CD4-positive, alpha-beta T cell treated with Interleukin-17A for 1 hour (primary cell): Measurements from ENCODE around the gene COX19.
"Not testable (repeated sequence)": the region's sequence is repeated elsewhere in the genome, so short reads cannot be mapped to it uniquely, and the experiment has no call there.

Experiments
- DNase-seq: peaks from one replicate; pipeline ENCODE4 v3.0.0-alpha.2; 2020

The COX19 gene

DNA sequence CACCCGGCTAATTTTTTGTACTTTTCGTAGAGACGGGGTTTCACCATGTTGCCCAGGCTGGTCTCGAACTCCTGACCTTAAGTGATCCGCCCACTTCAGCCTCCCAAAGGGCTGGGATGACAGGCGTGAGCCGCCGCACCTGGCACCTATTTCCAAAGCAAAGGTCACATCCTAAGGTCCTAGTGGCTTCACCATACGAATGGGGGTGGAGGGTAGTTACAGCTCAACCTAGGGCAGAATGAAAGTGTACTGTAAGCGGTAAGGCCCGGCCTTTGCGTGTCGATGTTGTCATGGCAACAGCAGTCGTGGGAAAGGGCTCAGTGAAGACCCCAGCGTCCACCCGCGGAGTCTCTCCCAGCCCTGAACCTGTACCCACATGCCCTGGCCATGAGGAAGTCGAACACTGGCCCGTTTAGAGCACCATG is 1.6 kb upstream of the COX19 start:
- DNase-seq, result no peak

DNA sequence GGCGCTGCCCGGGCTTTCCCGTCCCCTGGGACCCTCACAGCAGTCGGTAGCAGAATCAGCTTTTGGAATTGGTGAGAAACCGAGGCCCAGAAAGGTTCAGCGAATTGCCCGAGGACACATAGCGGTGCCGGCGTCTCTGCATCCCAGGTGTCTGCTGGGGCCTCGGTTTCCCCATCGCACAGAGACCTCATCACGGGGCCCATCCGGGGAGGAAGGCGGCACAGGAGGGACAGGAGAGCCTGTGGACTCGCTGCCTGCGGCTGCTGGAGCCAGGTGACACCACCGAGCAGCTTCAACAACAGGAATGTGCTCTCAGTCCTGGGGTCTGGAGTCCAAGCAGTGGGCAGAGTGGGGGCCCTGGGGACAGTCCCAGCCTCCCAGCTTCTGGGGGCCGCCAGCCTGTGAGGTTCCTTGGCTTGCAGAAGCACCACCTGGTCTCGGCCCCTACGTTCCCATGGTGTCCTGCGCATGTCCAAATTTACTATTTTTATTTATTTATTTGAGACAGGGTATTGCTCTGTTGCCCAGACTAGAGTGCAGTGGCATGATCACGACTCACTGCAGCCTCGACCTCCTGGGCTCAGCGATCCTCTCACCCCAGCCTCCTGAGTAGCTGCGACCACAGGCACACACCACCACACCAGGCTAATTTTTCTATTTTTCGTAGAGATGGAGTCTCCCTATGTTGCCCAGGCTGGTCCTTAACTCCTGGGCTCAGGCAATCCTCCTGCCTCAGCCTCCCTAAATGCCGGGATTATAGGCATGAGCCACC is 539 bp upstream of the COX19 start:
- no peak for DNase-seq

DNA sequence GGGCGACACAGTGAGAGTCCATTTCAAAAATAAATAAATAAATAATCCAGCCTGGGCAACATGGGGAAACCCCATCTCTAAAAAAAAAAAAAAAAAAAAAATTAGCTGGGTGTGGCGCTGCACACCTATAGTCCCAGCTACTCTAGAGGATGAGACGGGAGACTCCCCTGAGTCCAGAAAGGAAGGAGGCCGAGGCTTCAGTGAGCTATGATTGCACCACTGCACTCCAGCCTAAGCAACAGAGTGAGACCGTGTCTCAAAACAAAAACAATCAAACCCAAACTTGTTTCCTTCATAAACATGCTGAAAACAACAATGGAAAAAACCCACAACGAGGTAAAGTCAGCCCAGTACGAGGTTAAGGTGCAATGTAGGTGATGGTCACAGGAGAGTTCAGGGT is 1.2 kb downstream of the COX19 start:
- peak; percentile 33 for DNase-seq

DNA sequence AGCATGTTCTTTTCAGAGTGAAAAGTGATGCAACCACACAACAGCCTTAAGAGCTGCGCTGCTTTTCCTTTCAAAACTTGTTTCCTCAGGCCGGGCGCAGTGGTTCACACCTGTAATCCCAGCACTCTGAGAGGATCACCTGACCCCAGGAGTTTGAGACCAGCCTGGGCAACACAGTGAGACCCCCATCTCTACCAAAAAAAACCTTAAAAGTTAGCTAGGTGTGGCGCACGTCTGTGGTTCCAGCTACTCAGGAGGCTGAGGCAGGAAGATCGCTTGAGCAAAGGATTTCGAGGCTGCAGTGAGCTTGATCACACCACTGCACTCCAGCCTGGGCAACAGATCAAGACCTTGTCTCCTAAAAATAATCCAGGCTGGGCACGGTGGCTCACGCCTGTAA is 2.0 kb downstream of the COX19 start:
- DNase-seq, result no peak

DNA sequence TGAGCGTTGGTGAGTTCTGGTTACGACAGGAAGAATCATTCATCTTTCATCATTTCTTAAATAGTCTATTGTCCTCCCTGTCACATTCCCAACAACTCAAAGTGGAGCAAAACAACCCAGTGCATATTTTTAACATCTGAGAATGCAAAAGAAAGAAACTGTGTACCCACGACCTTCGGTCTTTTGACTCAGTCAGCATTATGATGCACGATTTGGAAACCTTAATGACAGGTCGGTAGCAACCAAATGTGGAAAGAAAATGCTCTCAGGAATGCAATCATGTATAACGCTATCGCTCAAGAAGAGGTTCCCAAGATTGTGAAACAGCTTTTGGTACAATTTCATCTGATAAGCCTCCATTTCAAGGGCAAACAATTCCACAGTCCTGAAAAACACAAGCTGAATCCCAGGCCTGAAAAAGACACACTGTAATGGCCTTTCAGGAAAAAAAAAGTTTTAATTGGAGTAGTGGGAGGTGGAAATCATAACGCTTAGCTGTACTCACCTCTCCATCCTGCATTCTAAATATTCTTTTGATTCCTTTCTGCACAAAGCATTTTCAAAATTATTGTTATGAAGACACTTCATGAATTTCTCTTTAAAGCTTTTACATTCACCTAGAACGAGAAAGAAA is 2.6 kb downstream of the COX19 start:
- DNase-seq, result no peak

DNA sequence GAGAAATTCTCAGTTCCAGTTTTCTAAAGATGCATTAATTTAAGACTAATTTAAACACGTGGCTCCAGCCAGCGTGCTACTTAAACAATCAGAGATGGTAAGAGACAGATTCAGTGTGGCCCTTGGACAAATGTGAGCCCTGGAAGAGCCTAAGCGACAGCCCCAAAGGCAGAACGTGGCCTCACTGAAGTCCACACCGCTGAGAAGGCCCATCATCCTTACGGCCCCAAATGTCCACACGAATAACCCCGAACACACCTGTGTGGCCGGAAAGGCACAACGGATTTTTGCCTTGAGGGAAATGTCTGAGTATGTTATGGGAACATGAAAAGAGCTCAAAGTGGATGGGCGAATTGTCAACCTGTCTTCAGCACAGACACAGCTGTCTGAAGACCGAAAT is 3.2 kb downstream of the COX19 start:
- no peak for DNase-seq

DNA sequence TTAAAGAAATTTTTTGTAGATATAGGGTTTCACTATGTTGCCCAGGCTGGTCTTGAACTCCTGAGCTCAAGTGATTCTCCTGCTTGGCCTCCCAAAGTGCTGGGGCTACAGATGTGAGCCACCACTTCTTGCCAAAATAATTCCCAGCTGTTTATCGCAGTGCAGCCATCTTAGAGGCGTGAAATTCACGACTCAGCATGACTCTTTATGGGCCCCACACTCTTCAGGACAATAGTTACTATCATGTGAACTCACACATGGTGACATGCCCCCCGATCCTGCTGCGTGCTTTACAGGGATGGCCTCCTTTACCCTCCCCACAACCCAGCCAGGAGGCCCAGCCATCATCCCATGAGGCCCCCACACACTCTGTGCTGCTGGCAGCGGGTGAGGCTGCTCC is 4.6 kb downstream of the COX19 start:
- DNase-seq, result no peak

DNA sequence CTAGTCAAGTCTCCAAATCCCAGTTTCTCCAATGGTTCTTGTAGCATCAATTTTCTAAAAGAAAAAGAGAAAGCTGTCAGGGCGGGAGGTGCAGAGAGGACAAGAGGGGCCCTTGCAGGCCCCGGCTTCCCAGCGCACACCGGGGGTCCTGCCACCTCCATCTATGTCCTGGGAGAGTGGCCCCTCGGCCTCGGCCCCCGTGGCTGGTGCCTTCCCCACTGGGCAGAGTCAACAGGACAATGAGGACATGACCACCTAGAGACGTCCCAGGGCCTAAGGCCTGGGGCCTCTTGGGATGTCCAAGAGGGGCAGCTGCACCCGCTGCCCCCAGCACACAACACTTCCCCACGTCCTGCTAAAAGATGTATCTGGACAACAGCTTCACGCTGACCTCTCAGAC is 5.9 kb downstream of the COX19 start:
- DNase-seq, result no peak

DNA sequence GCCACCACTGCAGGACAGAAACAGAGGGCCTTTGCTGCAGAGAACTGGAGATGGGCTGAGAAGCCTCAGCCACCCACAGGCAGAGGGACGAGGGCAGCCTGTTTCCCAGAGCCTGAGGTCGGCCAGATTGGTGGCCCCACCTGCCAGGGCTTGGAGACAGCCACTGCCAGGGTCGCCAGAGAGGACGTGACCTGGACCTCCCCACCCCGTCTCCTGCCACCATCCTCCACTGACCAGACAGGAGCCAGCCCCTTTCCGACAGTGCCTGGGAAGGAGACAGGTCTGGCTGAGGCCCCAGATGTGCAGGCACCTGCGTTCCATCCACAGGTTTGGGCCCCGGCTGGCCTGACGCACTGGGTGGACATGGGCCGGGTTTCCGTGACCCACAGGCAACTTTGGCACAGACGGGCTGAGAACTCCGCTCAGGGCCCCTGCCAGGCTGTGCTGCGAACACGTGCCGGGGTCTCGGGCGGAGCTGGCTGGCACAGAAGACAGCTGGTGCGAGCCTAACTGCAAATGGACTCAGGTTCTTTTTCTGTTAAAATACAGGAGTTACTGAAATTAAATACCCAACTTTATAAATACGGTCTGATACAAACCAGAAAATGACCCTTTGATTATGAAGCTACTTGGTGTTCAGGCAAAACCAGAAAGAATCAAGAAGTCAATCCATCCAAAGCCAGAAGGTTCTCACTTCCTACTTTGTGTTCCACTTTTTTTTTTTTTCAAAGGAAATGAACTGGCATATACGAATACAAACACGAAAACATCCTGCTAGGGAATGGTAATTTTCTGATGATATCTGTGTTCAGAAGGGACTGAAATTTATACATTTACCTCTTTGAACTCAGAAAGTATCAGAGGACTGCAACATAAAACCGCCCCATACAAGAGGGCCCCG is 6.9 kb downstream of the COX19 start:
- DNase-seq, result no peak

DNA sequence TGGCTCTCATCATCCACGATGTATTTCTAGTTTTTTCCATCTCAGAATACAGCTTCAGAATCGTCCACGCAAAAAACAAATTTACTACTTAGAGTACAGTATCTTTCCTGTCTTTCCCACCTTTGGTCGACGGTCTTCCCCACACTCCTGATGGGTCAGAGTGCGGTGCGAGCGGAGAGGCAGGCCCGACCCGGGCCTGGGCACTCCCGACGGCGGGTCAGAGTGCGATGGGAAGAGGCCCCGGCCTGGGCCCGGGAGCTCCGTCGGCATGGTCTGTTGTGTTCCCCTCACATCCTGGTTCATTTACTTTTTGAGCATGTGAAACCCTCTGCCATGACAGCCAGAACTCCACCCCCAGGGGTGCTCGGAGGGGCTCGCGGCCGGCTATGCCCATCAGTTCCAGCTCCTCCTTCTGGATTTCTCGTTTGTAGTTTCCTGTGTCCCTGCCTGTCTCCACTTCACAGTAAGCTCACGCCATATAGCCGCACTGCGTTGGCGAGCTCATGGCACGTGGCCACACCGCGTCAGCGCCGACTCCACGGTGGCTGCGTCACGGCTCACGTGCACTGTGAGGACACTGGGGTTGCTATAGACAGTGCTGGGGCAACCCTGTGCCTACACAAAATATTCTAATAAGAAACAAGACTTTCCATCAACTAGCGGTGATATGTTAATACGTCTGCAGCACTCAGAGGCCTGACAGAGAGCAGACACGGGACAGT is 7.8 kb downstream of the COX19 start:
- DNase-seq, result no peak

DNA sequence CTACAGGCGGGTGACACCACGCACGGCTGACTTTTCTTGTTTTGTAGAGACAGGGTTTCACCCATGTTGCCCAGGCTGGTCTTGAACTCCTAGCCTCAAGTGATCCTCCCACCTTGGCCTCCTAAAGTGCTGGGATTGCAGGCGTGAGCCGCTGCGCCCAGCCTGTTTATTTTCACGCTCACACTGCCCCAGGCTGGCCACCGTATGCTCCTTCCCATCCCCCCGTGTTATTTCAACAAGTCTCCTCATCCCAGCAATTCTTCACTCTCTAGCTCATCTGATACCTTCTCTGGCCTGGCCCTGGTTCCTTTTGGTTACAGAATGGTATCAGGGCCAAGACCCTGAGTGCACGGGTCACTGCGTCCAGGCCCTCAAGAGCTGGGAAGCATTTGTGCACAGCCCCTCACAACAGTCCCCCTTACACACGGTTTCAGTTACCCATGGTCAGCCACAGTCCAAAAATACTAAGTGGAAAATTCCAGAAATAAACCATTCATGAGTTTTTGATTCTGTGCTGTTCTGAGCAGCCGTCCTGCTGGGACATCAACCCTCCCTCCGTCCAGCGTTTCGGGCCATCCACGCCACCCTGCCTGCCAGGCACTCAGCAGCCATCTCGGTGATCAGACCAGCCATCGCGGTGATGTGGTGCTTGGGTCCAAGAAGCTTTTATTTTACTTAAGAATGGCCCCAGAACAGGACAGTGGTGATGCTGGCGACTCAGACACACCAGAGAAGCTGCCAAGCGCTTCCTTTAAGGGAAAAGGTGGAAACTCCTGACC is 8.9 kb downstream of the COX19 start:
- no peak for DNase-seq

DNA sequence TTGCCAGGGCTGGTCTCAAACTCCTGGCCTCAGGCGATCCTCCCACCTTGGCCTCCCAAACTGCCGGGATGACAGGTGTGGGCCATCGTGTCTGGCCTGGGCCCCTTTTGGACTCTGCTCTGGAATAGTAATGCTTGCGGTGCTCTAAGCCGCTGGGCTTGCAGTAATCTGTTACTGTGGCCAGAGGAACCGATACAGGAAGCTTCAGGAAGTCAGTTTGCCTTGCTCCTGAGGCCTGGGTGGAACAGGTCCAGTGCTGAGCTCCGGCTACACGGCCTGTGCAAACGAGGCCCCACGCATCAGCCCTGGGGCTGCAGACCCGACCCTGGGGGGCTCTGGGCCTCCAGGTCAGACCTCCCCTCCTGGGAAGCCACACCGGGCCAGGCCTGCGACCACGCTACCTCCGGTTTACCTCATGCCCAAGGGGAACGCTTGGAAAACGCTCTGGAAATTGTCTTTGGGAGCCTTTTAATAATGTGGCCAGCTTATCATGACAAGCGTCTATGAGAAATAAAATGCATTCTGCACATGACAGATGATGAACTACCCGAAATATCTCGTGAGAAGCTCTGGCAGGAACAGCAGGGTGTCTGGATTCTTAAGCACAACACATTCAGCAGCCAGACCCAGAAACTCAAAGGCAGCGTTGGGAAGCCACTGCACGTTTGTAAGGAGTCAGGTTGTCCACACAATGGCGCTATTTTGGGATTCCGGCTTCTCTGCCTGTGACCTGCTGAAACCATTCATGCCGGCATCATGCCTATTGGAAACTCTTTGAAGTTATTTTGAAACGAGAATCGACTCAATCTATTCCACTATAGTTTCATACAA is 10.7 kb downstream of the COX19 start:
- no peak for DNase-seq

DNA sequence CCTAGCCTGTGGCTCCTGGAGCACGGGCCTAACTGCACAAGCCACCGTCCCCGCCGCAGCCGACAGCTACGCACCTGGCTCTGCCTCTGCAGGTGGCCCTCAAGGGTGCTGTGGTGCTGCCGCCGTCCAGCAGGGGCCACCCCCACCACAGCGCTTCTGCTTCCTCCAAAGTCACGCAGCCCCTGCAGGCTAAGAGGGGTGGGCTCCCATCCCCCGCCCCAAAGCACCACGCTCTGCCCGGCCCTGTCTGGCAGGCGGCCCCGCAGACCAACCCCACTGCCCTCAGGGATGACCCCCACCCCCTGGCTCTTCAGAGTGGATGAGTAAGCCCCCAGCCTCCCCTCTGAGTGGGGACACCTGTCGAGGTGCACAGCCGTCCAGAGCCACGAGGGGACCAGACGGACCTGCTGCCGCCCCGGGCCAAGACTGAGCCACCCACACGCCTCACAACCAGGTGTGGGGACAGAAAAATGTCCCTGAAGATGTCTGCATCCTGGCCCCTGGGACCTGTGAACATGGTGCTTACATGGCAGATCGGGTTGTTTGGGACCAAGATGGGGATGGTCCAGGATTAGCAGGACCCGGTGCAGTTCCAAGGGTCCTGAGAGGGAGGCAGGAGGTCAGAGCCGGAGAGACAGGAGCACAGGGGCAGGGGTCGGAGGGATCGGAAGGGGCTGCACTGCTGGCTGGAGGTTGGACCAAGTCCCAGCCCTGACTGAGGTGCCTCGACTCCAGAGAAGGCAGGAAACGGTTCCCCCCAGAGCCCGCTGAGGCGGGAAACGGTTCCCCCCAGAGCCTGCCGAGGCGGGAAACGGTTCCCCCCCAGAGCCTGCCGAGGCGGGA is 11.9 kb downstream of the COX19 start:
- no peak for DNase-seq

DNA sequence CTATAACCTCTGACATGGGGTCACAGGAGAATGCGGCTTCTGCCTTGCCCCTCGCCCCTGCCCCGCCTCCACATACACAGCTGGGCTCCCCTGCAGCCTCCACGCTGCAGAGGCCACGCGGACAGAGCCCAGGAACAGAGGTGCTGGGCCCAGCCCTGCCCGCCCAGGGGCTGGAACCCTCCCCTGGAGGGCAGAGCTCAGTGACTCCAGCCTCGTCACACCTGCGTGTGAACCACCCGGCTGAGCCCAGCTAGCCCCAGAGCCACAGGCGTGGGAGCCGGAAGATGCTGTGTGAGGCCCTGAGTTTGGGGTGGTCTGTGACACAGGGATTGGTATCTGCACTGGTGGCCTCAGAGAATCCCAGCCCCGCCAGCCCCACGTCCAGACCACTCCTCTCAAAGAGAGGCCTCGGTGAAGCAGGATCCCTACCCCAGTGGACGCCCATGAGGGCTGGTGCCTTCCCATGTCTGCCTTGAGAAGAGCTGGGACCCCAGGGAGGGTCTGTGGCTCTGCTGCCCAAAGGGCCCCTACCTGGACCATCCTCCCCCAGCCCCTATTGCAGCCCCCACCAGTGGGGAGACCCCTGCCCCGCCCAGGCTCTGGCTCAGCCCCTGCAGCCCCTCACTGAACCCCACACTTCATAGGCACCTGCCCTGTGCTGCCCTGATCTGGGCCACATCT is 12.8 kb downstream of the COX19 start:
- DNase-seq, result no peak

DNA sequence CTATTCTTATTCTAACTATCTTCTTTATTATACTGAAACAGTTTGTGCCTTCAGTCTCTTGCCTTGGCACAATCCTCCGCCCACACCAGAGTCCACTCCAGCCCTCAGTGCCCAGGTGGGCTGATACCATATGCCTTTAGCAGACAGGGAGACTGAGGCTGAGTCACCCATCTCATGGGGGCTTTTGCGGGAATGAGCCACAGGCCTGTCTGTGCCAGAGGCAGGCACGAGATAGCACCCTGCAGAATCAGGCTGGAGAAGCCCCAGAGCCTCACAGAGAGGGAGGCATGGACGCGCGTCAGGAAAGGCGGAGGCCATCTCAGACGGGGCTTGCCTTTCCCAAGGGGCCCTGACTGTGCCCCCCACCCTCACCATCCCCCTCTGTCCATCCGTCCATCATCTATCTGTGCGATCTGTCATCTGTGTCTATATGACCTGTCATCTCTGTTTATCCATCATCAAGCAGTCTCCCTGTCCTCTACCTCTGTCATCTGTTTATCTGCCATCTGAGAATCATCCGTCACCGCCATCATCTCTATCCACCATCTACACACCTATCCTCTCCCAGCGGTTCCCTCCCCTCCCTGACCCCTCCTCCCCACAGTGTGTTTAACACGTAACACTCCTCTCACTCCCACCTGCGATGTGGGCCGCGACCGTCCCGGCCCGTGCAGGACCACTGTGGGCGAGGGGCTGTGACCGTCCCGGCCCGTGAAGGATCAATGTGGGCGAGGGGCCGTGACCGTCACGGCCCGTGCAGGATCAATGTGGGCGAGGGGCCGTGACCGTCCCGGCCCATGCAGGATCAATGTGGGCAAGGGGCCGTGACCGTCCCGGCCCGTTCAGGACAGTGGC is 13.6 kb downstream of the COX19 start:
- DNase-seq, result no peak

DNA sequence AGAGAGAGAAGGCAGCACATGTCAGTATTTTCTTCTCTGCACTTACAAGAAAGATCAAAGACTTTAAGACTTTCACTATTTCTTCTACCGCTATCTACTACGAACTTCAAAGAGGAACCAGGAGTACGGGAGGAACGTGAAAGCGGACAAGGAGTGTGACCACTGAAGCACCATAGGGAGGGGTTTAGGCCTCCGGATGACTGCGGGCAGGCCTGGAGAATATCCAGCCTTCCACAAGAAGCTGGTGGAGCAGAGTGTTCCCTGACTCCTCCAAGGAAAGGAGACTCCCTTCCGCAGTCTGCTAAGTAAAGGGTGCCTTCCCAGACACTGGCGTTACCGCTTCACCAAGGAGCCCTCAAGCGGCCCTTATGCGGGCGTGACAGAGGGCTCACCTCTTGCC is 14.4 kb downstream of the COX19 start:
- not testable (repeated sequence) for DNase-seq

DNA sequence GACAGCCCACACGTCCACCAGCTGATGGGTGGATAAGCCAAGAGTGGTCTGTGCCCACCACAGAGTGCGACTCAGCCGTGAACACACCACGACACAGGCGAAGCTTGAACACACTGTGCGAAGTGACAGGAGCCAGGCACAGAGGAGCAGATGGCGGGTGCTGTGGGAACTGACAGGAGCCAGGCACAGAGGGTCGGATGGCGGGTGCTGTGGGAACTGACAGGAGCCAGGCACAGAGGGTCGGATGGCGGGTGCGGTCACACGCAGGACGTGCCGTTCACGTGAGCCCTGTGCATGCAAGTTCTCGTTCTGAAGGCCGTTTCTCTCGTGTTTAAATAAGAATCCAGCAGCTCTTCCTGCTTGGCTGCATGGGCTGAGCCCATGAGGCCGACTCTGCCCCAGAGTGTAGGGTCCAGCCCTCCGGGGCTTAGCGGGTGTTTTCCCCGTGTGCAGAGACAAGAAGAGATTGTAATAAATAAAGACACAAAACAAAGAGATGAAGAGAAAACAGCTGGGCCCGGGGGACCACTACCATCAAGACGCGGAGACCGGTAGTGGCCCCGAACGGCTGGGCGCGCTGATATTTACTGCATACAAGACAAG is 15.0 kb downstream of the COX19 start:
- DNase-seq, result no peak

DNA sequence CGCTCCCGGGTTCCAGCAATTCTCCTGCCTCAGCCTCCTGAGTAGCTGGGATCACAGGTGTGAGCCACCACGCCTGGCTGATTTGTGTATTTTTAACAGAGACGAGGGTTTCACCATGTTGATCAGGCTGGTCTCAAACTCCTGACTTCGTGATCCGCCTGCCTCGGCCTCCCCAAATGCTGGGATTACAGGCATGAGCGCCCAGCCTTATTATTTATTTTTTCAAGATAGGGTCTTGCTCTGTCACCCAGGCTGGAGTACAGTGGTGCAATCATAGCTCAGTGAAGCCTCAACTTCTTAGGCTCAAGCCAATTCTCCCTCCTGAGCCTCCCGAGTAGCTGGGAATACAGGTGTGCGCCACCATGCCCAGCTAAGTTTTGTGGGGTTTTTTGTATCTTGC is 15.6 kb downstream of the COX19 start:
- DNase-seq, result not testable (repeated sequence)
